Thoracic aorta (tissue), 2 donors: ENCODE results near the gene WEE1. TPM values are rescaled to one million over a fixed set of nuclear protein-coding genes. Genes with fewer than 3 reads are reported as not detected.

Source experiments
- ATAC-seq: fragments of 150-250 bp; one replicate; pipeline ENCODE4 v1.8.0; 2017; ENCODE audit warnings: low read depth; ENCODE audit not compliant: insufficient number of reproducible peaks, low FRiP score
- DNase-seq: peaks from one replicate; pipeline ENCODE4 v3.0.0-alpha.2; 2020; ENCODE audit warnings: low spot score
- H3K27ac ChIP-seq, 2 donors: fragments of 200-600 bp; sonication (generic); 1 replicate in 1 of 2; 2 replicates in 1 of 2; pipeline ENCODE4 v1.5.1; 2016; ENCODE audit warnings: mild to moderate bottlenecking in 2 of 2, moderate library complexity in 2 of 2
- H3K27me3 ChIP-seq: fragments of 200-600 bp; sonication (generic); replicated peaks from 2 replicates; pipeline ENCODE4 v1.6.0; 2016; ENCODE audit warnings: mild to moderate bottlenecking; ENCODE audit not compliant: insufficient read depth
- H3K36me3 ChIP-seq: fragments of 200-600 bp; sonication (generic); one replicate; pipeline ENCODE4 v1.5.1; 2016
- H3K4me1 ChIP-seq, 2 donors: fragments of 200-600 bp; sonication (generic); 1 replicate in 1 of 2; 2 replicates in 1 of 2; pipeline versions ENCODE4 v1.5.1 to v1.6.0; 2016; ENCODE audit warnings: low read depth in 2 of 2, mild to moderate bottlenecking in 1 of 2; ENCODE audit not compliant: control insufficient read depth in 1 of 2
- H3K4me3 ChIP-seq: fragments of 200-600 bp; sonication (generic); 2 replicates; pipeline ENCODE4 v1.5.1; 2016; ENCODE audit warnings: mild to moderate bottlenecking
- H3K9me3 ChIP-seq: fragments of 200-600 bp; sonication (generic); 2 replicates; pipeline ENCODE4 v1.5.1; 2016
- total RNA-seq, 2 donors: library from RNA; depleted of rRNA; stranded (reverse); fragments of >200 nt; gene quantifications; one replicate each; pipeline versions ENCODE4 v1.1.0 to v1.2.3, GENCODE V29; 2016
- TF ChIP-seq, protein P1 (sequence below): fragments of 200-600 bp; sonication (generic); IDR thresholded peaks from one replicate; pipeline ENCODE4 v1.5.1; 2019; ENCODE audit warnings: antibody characterized with exemption

The WEE1 gene
- total RNA-seq, 2 donors from 2014 or later = 36.9 to 44.3 TPM

DNA sequence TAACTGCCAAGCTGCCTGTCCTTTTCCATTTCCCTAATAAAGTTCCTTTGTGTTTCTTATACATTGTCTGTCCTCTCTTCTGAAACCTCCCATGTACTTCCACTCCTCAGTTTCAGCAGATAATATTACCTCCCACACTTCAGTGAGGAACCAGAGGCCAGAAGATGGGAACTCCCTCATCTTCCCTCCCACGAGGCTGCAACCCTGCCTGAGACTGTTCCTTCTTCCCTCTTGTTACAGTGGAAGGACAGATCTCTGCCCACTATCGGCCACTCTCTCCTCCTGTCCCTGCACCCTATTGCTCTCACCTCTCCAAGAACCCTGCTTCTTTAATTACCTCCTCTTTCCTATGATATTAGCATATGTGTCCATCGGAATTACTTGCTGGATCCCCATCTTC lies 52.3 kb downstream of the WEE1 start:
- TF ChIP-seq, protein P1, sequence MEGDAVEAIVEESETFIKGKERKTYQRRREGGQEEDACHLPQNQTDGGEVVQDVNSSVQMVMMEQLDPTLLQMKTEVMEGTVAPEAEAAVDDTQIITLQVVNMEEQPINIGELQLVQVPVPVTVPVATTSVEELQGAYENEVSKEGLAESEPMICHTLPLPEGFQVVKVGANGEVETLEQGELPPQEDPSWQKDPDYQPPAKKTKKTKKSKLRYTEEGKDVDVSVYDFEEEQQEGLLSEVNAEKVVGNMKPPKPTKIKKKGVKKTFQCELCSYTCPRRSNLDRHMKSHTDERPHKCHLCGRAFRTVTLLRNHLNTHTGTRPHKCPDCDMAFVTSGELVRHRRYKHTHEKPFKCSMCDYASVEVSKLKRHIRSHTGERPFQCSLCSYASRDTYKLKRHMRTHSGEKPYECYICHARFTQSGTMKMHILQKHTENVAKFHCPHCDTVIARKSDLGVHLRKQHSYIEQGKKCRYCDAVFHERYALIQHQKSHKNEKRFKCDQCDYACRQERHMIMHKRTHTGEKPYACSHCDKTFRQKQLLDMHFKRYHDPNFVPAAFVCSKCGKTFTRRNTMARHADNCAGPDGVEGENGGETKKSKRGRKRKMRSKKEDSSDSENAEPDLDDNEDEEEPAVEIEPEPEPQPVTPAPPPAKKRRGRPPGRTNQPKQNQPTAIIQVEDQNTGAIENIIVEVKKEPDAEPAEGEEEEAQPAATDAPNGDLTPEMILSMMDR = no peak
- Histone ChIP-seq H3K9me3 (no peaks in the 10 kb centered on the region), H3K27me3 (no peaks in the 10 kb centered on the region), H3K27ac (no peak overlapping the region), H3K4me1 (peaks cover 0 to 8% of the 10 kb centered on the region in 2 donors), H3K4me3 (no peak overlapping the region), H3K36me3 (no peaks in the 10 kb centered on the region)
- DNase-seq (no peak), ATAC-seq (no peak)

DNA sequence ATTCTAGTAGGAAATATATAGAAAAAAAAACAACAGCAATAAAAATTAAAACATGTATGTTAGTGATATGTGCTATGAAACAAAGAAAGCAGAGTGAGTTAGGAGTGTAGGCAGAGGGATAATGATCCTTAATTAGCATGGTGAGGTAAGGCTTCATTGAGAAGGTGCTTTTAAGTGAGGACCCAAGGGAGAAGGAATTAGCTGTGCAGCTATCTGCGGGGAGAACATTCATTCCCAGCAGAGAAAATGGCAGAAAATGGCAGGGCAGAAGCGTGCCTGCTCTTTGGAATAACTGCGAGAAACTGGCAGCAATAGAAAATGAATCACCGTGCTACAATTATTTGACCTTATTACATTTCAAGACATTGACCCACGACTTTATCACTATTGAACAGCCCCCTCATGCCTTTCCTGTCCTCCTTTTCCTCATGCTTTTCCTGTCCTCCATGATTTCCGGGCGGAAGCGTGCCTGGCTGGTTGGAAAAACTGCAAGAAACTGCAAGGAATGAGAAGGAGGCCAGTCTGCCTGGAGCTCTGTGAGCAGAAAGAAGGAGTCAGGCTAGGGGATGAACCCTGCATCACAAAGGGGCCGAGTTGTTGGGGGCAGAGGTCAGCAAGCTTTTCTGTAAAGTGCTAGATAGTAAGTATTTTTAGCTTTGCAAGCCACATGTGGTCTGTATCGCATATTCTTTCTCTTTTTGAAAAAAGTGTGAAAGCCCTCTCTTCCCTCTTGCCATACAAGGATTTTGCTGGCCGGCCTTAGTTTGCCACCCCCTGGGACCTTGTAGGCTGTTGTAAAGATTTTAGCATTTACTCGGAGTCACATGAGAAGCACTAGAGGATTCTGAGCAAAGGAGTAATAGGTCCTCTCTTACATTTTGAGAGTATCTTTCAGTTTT lies 53.3 kb downstream of the WEE1 start:
- no peaks in the 10 kb centered on the region for H3K36me3 ChIP-seq
- no peaks in the 10 kb centered on the region for H3K27me3 ChIP-seq
- no peak overlapping the region for H3K27ac ChIP-seq
- DNase-seq (no peak), ATAC-seq (no peak)
- TF ChIP-seq, protein P1 = no peak
- peaks cover 0 to 8% of the 10 kb centered on the region in 2 donors for H3K4me1 ChIP-seq
- no peaks in the 10 kb centered on the region for H3K9me3 ChIP-seq
- no peak overlapping the region for H3K4me3 ChIP-seq

DNA sequence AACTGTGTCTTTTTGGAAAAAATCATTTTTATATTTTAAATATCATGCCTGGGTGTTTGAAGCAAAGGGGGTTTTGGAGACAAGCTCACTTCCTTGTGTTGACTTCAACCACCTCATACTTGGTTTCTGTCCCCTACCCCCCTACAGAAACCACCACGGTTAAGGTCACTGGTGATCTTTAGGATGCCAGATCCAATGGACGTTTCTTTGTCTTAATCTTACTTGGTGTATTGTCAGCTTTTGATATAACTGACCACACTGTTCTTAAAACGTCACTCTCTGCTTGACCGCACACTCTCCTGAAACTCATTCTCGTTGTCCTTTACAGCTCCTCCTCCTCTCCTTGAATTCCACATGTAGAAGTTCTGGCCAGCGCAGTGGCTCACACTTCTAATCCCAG lies 55.6 kb downstream of the WEE1 start:
- Histone ChIP-seq H3K27ac (no peak overlapping the region), H3K9me3 (no peaks in the 10 kb centered on the region), H3K4me3 (no peak overlapping the region), H3K4me1 (peaks cover 0 to 8% of the 10 kb centered on the region in 2 donors), H3K36me3 (no peaks in the 10 kb centered on the region), H3K27me3 (no peaks in the 10 kb centered on the region)
- DNase-seq (no peak), ATAC-seq (no peak)
- TF ChIP-seq, protein P1 = no peak

DNA sequence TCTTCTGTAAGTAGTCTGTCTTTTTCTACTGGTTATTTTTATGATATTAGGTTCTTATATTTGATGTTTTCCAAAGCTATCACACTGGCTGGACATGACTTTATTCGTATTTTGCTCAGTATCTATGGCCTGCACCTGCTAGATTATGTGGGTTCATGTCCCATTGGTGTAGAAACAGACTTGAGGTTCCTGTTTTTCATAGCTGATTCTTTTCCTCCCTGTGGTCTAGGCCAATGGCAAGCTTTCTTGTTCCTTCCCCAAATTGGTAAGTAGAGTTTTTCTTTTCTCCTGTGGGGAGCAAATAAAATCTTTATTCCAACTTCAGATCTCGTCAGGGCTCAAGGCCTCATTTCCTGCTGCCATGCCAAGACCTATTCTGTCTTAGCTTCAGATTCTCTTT lies 60.2 kb downstream of the WEE1 start:
- Histone ChIP-seq H3K27ac (no peak overlapping the region), H3K4me1 (no peaks in the 10 kb centered on the region), H3K9me3 (no peaks in the 10 kb centered on the region), H3K27me3 (no peaks in the 10 kb centered on the region), H3K4me3 (no peak overlapping the region), H3K36me3 (no peaks in the 10 kb centered on the region)
- DNase-seq (no peak), ATAC-seq (no peak)
- TF ChIP-seq, protein P1 = no peak

DNA sequence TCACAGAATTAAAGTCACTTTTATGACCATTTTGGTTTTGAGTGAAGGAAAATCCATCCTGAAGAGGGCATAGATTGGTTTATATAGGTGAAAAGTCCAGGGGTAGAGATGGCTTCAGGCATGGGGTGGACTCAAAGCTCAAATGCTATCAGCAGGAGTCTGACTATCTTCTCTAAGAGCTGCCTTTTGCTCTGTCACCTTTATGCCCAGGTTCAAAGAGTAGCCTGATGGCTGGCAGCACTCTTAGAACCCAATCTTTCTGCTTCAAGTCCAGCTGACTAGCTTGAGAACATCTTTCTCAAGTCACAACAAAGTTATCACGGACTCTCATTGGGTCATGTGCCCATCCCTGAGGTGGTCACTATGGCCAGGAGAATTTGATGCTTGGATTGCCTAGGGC lies 63.2 kb downstream of the WEE1 start:
- DNase-seq = no peak
- no peaks in the 10 kb centered on the region for H3K36me3 ChIP-seq
- H3K27ac ChIP-seq = no peak overlapping the region
- TF ChIP-seq, protein P1 = no peak
- H3K4me3 ChIP-seq = no peak overlapping the region
- no peak for ATAC-seq
- H3K9me3 ChIP-seq = no peaks in the 10 kb centered on the region
- no peaks in the 10 kb centered on the region for H3K4me1 ChIP-seq
- no peaks in the 10 kb centered on the region for H3K27me3 ChIP-seq
